PC-3 (cell line): ENCODE measurements around the gene DHODH.

Experiments
- EZH2 ChIP-seq: fragments of 300-600 bp; sonication (generic); IDR thresholded peaks from one replicate; pipeline ENCODE4 v1.6.1; 2017; ENCODE audit warnings: antibody characterized with exemption, mild to moderate bottlenecking, low read length; ENCODE audit not compliant: unreplicated experiment
- TF ChIP-seq, protein P1 (sequence below): fragments of 300-600 bp; sonication (generic); conservative IDR thresholded peaks from 2 replicates; pipeline ENCODE4 v1.5.1; 2017; ENCODE audit warnings: antibody characterized with exemption, low read depth, mild to moderate bottlenecking, low read length

DNA sequence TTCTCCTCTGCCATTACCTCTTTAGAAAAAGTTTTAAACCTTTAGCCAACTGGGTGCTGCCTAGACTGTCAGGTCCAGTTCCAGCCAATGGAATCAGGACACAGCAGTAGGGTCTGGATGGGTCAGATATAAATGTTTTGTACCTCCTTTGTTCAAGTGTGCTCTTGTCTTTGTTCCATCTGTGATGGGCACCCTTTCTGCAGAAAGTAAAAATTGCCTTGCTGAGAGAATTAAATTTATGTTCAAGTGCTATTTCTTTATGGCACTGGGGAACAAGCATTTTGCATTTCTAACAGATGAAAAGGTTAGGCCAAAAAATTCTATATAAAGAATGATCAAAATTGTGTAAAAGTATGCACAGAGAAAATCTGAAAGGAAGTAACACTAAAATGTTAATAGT is 40.6 kb downstream of the DHODH start:
- TF ChIP-seq, protein P1, sequence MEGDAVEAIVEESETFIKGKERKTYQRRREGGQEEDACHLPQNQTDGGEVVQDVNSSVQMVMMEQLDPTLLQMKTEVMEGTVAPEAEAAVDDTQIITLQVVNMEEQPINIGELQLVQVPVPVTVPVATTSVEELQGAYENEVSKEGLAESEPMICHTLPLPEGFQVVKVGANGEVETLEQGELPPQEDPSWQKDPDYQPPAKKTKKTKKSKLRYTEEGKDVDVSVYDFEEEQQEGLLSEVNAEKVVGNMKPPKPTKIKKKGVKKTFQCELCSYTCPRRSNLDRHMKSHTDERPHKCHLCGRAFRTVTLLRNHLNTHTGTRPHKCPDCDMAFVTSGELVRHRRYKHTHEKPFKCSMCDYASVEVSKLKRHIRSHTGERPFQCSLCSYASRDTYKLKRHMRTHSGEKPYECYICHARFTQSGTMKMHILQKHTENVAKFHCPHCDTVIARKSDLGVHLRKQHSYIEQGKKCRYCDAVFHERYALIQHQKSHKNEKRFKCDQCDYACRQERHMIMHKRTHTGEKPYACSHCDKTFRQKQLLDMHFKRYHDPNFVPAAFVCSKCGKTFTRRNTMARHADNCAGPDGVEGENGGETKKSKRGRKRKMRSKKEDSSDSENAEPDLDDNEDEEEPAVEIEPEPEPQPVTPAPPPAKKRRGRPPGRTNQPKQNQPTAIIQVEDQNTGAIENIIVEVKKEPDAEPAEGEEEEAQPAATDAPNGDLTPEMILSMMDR = no peak
- TF ChIP-seq EZH2 = no peak
